GM21717 (cell line): ENCODE results near the gene SLIT1.

Experiments used
- ATAC-seq: cut with Tn5 transposase; IDR thresholded peaks from one replicate; pipeline ENCODE4 v1.9.1; 2021; ENCODE audit warnings: mild to moderate bottlenecking, moderate library complexity; ENCODE audit not compliant: unreplicated experiment

Gene SLIT1

GRCh38 chr10:97140902-97141745 lies 44.6 kb downstream of the SLIT1 start:
- ATAC-seq = no peak

- no peak for ATAC-seq
Observed at GRCh38 chr10:97140049-97140846, 45.5 kb downstream of the SLIT1 start.

- ATAC-seq = no peak
Observed at GRCh38 chr10:97139651-97140048, 46.1 kb downstream of the SLIT1 start.

- no peak for ATAC-seq
Observed at GRCh38 chr10:97138846-97139245, 46.9 kb downstream of the SLIT1 start.

GRCh38 chr10:97138174-97138573 lies 47.6 kb downstream of the SLIT1 start:
- ATAC-seq = no peak

GRCh38 chr10:97136756-97137155 lies 49.0 kb downstream of the SLIT1 start:
- ATAC-seq = no peak

GRCh38 chr10:97135464-97135863 lies 50.3 kb downstream of the SLIT1 start:
- no peak for ATAC-seq

GRCh38 chr10:97134983-97135382 lies 50.8 kb downstream of the SLIT1 start:
- ATAC-seq = no peak

- ATAC-seq = no peak
Observed at GRCh38 chr10:97134110-97134509, 51.6 kb downstream of the SLIT1 start.

- ATAC-seq = no peak
Observed at GRCh38 chr10:97132273-97132672, 53.5 kb downstream of the SLIT1 start.

GRCh38 chr10:97131666-97132065 lies 54.1 kb downstream of the SLIT1 start:
- no peak for ATAC-seq

- no peak for ATAC-seq
Observed at GRCh38 chr10:97131181-97131628, 54.6 kb downstream of the SLIT1 start.

GRCh38 chr10:97129666-97130065 lies 56.1 kb downstream of the SLIT1 start:
- no peak for ATAC-seq

GRCh38 chr10:97128516-97129154 lies 57.1 kb downstream of the SLIT1 start:
- ATAC-seq = no peak

GRCh38 chr10:97128039-97128492 lies 57.7 kb downstream of the SLIT1 start:
- ATAC-seq = no peak

- no peak for ATAC-seq
Observed at GRCh38 chr10:97127509-97127908, 58.2 kb downstream of the SLIT1 start.

- no peak for ATAC-seq
Observed at GRCh38 chr10:97124211-97124610, 61.5 kb downstream of the SLIT1 start.

GRCh38 chr10:97123765-97124164 lies 62.0 kb downstream of the SLIT1 start:
- ATAC-seq = no peak

- no peak for ATAC-seq
Observed at GRCh38 chr10:97121041-97121440, 64.7 kb downstream of the SLIT1 start.

- no peak for ATAC-seq
Observed at GRCh38 chr10:97120370-97120769, 65.4 kb downstream of the SLIT1 start.

- no peak for ATAC-seq
Observed at GRCh38 chr10:97119058-97119745, 66.6 kb downstream of the SLIT1 start.
